Right atrium auricular region (tissue), 2 donors: ENCODE data around the gene SORCS3. TPM values are rescaled to one million over a fixed set of nuclear protein-coding genes. Genes with fewer than 3 reads are reported as not detected.

Source experiments
- DNase-seq: peaks from one replicate; pipeline ENCODE4 v3.0.0-alpha.2; 2019; ENCODE audit warnings: low spot score
- H3K27ac ChIP-seq, 2 donors: fragments of 200-600 bp; sonication (generic); 1 replicate in 1 of 2; 2 replicates in 1 of 2; pipeline ENCODE4 v1.5.1; 2016 to 2019
- H3K27me3 ChIP-seq, 2 donors: fragments of 200-600 bp; sonication (generic); one replicate each; pipeline versions ENCODE4 v1.5.1 to v1.6.0; 2017 to 2019
- H3K36me3 ChIP-seq: fragments of 200-600 bp; sonication (generic); one replicate; pipeline ENCODE4 v1.5.1; 2016
- H3K4me1 ChIP-seq, 2 donors: fragments of 200-600 bp; sonication (generic); one replicate each; pipeline versions ENCODE4 v1.5.1 to v1.6.0; 2017 to 2019
- H3K4me3 ChIP-seq, 2 donors: fragments of 200-600 bp; sonication (generic); 1 replicate in 1 of 2; 2 replicates in 1 of 2; pipeline ENCODE4 v1.5.1; 2017 to 2019; ENCODE audit warnings: mild to moderate bottlenecking in 1 of 2, moderate library complexity in 1 of 2
- H3K9me3 ChIP-seq, 2 donors: fragments of 200-600 bp; sonication (generic); one replicate each; pipeline ENCODE4 v1.5.1; 2019
- CTCF ChIP-seq, 2 donors: fragments of 200-600 bp; sonication (generic); IDR thresholded peaks; one replicate each; pipeline ENCODE4 v1.5.1; 2019; ENCODE audit warnings: antibody characterized with exemption in 2 of 2
- total RNA-seq, 2 donors: library from RNA; depleted of rRNA; stranded (reverse); fragments of >200 nt; gene quantifications; one replicate each; pipeline ENCODE4 v1.1.0, GENCODE V29; 2016

The SORCS3 gene
- total RNA-seq, 2 donors from 2014 or later, result 0.07 TPM; not detected in 1

GRCh38 chr10:104678658-104679057 is 37.6 kb downstream of the SORCS3 start:
- Histone ChIP-seq H3K36me3 (no peaks in the 10 kb centered on the region), H3K27me3 (no peaks in the 10 kb centered on the region), H3K4me3 (no peak overlapping the region), H3K27ac (no peak overlapping the region), H3K4me1 (no peaks in the 10 kb centered on the region), H3K9me3 (no peaks in the 10 kb centered on the region)
- no peak for TF ChIP-seq CTCF (IDR thresholded peaks at IDR 0.05)
- DNase-seq, result no peak

- no peaks in the 10 kb centered on the region for H3K4me1 ChIP-seq
- H3K4me3 ChIP-seq, result peak overlapping the region; percentile 17 to 26
- no peak for DNase-seq
- H3K36me3 ChIP-seq, result no peaks in the 10 kb centered on the region
- no peaks in the 10 kb centered on the region for H3K27me3 ChIP-seq
- TF ChIP-seq CTCF (IDR thresholded peaks at IDR 0.05), result no peak
- H3K9me3 ChIP-seq, result no peaks in the 10 kb centered on the region
- no peak overlapping the region for H3K27ac ChIP-seq
Measured at GRCh38 chr10:104680467-104681401, 39.6 kb downstream of the SORCS3 start.

- Histone ChIP-seq H3K36me3 (no peaks in the 10 kb centered on the region), H3K27ac (no peak overlapping the region), H3K4me3 (peak overlapping the region in 1 of 2 donors; percentile 26), H3K4me1 (no peaks in the 10 kb centered on the region), H3K27me3 (no peaks in the 10 kb centered on the region), H3K9me3 (no peaks in the 10 kb centered on the region)
- no peak for TF ChIP-seq CTCF (IDR thresholded peaks at IDR 0.05)
- DNase-seq, result no peak
Measured at GRCh38 chr10:104681485-104681884, 40.4 kb downstream of the SORCS3 start.

GRCh38 chr10:104683567-104683966 is 42.5 kb downstream of the SORCS3 start:
- Histone ChIP-seq H3K27me3 (no peaks in the 10 kb centered on the region), H3K4me1 (no peaks in the 10 kb centered on the region), H3K36me3 (no peaks in the 10 kb centered on the region), H3K27ac (no peak overlapping the region), H3K9me3 (no peaks in the 10 kb centered on the region), H3K4me3 (no peak overlapping the region)
- no peak for DNase-seq
- no peak for TF ChIP-seq CTCF (IDR thresholded peaks at IDR 0.05)

GRCh38 chr10:104686829-104687228 is 45.7 kb downstream of the SORCS3 start:
- no peak overlapping the region for H3K4me3 ChIP-seq
- no peaks in the 10 kb centered on the region for H3K4me1 ChIP-seq
- no peaks in the 10 kb centered on the region for H3K9me3 ChIP-seq
- H3K27ac ChIP-seq, result no peak overlapping the region
- no peaks in the 10 kb centered on the region for H3K27me3 ChIP-seq
- no peak for DNase-seq
- TF ChIP-seq CTCF (IDR thresholded peaks at IDR 0.05), result no peak
- H3K36me3 ChIP-seq, result no peaks in the 10 kb centered on the region
